A673 (cell line): ENCODE data around the gene APMAP.

Experiments
- EZH2 ChIP-seq: fragments of 200-600 bp; sonication (generic); IDR thresholded peaks from 2 replicates; pipeline ENCODE4 v1.6.1; 2017; ENCODE audit warnings: borderline replicate concordance, low read depth, mild to moderate bottlenecking, mixed read lengths, antibody characterized with exemption, low read length; ENCODE audit not compliant: poor library complexity, severe bottlenecking
- TF ChIP-seq, protein P1 (sequence below): fragments of 300-800, 200-600 bp; sonication (generic); conservative IDR thresholded peaks from 2 replicates; pipeline ENCODE4 v1.5.1; 2017; ENCODE audit warnings: low read depth, mild to moderate bottlenecking, antibody characterized with exemption, low read length, moderate library complexity, mixed read lengths

DNA sequence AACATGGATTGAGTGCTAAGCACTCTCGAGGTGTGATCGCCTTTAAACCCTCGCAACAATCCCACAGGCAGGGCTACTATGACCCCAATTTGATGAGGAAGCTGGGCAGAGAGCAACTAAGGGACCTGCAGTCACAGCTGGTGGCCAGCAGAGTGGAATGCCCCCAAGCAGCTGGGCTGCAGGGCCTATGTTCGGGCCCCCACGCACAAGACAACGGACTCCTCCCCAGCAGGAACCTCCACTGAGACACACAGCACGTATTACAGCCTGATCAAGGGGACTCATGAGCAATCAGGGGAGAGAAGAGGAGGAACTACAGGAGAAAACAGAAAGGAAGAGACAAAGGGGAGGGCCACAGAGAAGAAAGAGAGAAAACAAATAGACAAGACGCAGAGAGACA is 21.8 kb downstream of the APMAP start:
- TF ChIP-seq, protein P1, sequence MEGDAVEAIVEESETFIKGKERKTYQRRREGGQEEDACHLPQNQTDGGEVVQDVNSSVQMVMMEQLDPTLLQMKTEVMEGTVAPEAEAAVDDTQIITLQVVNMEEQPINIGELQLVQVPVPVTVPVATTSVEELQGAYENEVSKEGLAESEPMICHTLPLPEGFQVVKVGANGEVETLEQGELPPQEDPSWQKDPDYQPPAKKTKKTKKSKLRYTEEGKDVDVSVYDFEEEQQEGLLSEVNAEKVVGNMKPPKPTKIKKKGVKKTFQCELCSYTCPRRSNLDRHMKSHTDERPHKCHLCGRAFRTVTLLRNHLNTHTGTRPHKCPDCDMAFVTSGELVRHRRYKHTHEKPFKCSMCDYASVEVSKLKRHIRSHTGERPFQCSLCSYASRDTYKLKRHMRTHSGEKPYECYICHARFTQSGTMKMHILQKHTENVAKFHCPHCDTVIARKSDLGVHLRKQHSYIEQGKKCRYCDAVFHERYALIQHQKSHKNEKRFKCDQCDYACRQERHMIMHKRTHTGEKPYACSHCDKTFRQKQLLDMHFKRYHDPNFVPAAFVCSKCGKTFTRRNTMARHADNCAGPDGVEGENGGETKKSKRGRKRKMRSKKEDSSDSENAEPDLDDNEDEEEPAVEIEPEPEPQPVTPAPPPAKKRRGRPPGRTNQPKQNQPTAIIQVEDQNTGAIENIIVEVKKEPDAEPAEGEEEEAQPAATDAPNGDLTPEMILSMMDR: no peak
- TF ChIP-seq EZH2: no peak
